GM18517 (cell line): ENCODE measurements around the gene PTPRF.

Experiments used
- ATAC-seq: cut with Tn5 transposase; IDR thresholded peaks from one replicate; pipeline ENCODE4 v1.9.1; 2021; ENCODE audit warnings: mild to moderate bottlenecking, moderate library complexity; ENCODE audit not compliant: unreplicated experiment

The PTPRF gene

DNA sequence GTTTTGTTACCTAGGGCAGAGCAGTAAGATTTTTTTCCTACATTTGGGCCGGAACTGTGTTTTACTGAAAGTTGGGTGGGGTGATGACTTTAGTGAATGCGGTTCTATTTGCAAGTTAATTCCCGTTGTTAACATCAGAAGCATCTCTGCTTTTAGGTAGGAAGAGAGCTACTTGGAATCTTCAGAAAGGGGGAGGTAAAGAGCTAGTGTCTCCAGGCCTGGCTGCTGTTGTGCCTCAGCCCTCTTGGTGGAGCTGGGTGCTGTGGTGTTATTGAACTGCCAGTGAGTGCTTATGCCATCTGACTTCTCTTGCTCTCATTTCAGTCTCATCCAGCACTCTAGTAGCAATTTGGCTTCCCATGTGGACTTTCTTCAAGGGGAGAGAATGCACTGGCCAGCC lies 122.7 kb downstream of the PTPRF start:
- ATAC-seq = no peak

DNA sequence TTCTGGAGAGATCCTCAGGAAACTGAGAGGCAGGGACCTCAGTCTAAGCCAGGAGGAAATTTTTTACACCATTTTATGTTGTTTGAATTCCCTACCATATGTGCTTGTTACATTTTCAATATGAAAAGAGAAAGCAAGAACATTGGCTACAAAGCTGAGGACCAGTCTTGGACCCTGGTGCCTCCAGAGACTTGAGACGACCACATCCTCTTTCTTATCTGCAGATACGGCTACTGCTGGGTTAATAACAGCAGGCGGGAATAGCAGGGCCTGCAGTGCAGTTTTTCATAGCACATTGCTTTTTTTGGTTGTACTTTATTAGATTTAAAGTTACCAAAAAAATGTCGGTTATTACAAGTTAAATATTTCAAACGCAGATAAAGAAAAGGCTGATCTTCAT lies 123.2 kb downstream of the PTPRF start:
- ATAC-seq = no peak

DNA sequence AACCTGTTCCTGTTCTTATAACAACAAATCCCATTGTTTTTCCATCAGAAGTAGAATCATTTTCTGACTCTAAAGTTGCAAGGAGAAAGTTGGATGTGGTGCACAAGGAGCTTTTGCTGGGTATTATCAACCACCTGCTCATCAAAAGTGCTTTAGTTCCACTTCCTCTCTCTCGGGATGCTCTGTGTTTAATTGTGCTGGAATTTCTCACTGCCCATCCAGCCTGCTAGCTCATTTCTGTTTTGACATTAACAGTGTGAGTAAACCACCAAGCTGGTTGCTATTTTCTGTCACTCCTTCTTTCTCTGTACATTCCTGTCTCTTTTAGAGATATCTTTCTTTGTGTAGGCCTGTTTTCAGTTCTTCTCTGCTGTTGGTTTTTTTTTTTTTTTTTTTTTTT lies 125.3 kb downstream of the PTPRF start:
- no peak for ATAC-seq

DNA sequence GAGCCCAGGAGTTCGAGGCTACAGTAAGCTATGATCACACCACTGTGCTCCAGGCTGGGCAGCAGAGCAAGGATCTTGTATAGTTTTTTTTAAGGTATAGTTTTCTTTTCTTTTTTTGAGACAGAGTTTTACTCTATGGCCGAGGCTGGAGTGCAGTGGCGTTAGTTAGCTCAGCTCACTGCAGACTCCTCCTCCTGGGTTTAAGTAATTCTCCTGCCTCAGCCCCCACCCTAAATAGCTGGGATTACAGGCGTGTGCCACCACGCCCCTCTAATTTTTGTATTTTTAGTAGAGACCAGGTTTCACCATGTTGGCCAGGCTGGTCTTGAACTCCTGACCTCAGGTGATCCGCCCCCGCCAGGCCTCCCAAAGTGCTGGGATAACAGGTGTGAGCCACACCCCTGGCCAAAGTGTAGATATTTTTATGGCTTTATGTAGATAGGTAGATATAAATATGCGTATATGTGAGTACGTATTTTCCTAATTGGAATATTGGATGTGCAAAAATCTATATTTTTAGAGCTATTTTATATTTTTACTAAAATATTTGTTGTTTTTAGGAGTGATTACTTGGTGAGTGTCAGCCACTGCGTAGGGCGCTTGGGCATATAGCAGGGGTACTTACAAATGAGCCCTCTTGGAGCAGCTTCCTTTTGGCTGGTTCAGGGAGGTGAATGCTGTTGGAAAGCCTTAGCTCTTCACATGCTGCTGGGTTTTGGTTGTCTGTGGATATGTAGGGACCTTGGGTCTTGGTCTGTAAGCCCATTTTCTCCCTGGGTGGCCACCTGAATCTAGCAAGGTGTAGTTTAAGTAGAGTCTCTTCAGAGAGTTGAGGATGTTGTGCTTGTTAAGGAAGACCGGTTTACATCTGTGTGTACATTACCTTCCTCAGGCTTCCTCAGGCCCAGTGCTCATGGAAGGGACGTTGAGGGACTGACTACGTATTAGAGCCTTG lies 128.8 kb downstream of the PTPRF start:
- ATAC-seq = no peak

DNA sequence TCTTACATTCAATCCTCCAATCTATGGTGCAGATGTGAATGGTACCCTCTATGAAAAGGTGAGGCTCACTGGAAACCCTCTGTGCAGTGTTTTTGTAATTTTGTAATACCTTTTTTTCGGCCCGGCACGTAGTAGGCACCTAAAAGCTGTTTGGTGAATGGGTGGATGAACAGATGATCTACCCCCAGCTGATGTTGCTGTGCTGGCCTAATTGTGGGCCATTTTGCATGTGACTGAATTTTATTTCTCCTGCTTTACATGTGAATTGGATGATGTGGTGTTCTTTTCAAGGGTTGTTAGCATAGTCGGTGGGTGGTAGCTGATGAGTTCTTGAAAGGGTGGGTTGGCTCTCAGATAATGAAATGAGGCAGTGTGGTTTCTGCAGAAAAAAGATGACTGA lies 129.7 kb downstream of the PTPRF start:
- ATAC-seq = no peak

DNA sequence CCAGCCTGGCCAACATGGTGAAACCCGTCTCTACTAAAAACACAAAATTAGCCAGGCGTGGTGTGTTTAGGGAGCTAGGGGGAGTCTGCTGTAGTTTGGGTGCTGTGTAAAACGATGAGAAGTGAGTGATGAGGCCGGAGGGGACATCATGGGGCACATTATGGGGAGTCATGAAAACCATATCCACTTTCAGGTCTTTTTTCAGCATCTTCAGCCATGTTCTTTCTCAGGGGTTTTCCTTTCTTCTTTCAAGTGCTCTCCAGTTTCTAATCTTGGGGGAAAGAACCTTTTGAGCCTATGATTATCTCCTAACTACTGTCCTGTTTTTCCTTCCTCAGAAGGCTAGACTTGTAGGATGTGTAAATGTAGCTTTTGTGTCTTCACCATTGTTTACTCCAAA lies 133.7 kb downstream of the PTPRF start:
- ATAC-seq = no peak

DNA sequence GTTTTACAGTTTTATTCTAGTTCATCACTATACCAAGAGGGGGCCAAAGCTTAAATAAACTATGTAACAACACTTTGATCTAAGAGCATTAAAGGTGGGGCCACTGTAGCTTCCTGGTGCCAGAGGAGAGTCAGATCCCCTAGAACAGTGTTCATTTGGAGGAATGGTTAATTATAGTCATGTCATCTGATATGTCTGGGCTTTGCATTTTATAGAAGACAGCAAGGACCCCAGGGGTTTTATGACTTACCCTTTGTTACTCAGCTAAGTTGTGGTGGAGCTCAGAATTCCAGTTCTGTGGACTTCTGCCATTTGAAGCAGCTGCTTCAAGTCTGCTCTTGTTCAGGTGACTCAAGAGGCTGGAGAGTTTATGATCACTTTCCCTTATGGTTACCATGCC lies 135.9 kb downstream of the PTPRF start:
- ATAC-seq = no peak

DNA sequence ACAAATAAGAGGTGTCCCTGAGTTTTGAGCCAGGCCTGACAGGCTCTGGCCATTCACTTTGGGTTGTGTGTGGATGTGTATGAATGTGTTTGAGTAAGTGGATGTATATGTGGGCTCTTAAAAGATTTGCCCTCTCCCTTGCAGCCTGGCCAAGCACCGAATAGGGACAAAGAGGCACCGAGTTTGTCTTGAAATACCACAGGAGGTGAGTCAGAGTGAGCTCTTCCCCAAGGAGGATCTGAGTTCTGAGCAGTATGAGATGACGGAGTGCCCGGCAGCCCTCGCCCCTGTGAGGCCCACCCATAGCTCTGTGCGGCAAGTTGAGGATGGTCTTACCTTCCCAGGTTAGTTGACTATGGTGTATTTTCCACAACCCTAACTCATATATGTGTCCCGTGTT lies 138.3 kb downstream of the PTPRF start:
- no peak for ATAC-seq

DNA sequence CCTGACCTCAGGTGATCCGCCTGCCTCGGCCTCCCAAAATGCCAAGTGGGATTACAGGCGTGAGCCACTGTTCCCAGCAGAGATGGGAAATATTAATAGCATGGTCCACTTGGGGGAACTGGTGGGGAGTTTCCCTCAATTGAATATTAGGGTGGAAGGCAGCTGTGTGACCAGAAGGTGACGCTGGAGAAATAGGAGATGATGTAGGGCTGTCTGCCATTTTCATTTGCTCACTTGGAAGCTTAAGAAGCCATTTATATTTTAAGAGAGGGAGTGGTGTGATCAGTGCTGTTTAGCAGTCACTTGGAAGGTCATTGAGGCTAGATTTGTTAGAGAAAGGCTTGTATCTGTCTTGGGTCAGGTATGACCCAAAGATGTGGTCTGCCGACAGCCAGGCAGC lies 139.2 kb downstream of the PTPRF start:
- ATAC-seq = no peak

DNA sequence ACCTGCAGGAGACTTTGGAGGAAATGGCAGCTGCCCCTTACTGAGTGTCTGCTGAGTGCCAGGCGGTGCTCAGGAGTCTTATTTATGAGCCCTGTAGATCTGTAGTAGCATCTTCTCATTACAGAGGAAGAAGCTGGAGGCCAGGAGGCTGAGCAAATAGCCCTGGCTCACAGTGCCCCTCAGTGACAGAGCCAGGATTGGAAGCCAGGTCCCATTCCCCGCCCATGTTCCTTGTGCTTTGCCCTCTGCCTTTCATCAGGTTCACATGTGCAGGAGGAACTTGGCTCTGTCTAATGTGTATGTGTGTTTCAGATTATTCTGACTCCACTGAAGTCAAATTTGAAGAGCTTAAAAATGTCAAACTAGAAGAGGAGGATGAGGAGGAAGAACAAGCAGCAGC lies 140.5 kb downstream of the PTPRF start:
- no peak for ATAC-seq

DNA sequence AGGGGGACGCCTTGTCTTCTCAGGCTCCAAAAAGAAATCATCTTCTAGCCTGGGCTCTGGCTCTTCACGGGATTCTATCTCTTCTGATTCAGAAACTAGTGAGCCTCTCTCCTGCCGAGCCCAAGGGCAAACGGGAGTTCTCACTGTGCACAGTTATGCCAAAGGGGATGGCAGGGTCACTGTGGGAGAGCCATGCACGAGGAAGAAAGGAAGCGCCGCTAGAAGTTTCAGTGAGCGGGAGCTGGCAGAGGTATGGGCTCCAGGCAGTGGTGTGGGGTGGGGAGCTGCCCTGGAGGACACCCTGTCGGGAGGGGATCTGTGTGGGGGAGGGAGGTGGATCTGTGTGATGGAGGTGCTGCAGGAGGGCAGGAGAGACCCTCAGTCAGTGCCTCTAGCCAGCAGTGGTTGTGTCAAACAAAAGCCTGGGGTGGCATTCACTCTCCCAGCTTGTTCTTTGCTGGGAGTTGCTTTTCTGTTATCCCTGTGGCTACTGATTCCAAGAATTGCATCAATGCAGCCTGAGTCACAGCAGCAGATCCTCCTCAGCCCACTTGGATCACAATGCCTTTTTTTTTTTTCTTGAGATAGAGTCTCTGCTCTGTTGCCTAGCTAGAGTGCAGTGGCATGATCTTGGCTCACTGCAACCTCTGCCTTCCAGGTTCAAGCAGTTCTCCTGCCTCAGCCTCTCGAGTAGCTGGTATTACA lies 141.1 kb downstream of the PTPRF start:
- no peak for ATAC-seq

DNA sequence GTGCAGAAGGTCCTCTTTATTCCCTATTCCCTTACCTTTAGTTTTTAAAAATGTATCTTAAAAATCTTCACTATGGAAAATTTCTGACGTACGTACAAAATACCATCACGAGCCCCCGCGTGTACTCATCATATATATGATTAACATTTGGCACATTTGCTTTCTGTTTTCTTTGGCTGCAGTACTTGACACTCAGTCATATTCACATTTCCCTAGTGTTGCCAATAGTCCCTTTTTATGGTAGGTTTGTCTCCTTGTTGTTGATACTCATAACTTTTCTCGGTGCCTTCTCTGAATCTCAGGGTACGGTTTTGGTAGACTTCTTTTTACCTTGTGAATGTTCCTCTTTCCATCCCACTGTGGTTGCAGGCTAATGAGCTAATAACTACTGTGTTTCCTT lies 142.6 kb downstream of the PTPRF start:
- ATAC-seq = no peak
